Erythroblast (primary cell): ENCODE results near the gene CTBP2.

ENCODE experiments used
- GATA1 ChIP-seq: IDR thresholded peaks from 2 replicates; pipeline ENCODE4 v1.6.1; 2011; ENCODE audit warnings: low read depth, mild to moderate bottlenecking, control low read depth, low read length, moderate library complexity
- POLR2A ChIP-seq: IDR thresholded peaks from 2 replicates; pipeline ENCODE4 v1.6.1; 2011; ENCODE audit warnings: mild to moderate bottlenecking, low read length

DNA sequence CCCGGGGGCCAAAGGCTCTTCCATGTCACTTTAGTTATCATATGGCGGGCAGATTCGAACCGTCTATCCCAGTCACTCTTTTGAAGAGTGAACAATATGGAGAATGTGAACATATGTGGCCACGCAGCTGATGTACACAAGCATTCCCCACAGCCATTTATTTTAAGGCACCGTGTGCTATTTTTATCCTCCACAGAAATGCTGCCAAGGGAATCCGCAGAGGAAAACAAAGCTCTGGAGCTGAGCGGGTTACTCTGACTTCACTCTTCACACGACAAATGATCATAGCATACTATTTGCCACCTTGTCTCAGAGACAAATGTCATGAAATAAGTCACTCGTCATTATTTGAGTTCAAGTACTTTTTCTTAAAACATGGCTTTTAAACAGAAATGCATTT lies 100.3 kb downstream of the CTBP2 start:
- TF ChIP-seq POLR2A (no peak), GATA1 (no peak)
